Measurements from ENCODE around the gene SPATA46.

The SPATA46 gene

GRCh38 chr1:162335126-162335525, 41.5 kb downstream of the SPATA46 start:
- Histone ChIP-seq H3K27me3 (no peaks in the 10 kb centered on the region), H3K4me1 (peaks cover 0 to 4% (median 0%) of the 10 kb centered on the region in 4 donors), H3K36me3 (no peaks in the 10 kb centered on the region), H3K27ac (no peak overlapping the region), H3K4me3 (no peak overlapping the region), H3K9me3 (no peaks in the 10 kb centered on the region)
- no peak for TF ChIP-seq CTCF (IDR thresholded peaks at IDR 0.05)
- intact Hi-C loops (cut with DNase I; ENCODE audit: low total_unique reads) = no loop called here
- DNase-seq = no peak

GRCh38 chr1:162333991-162334390, 42.7 kb downstream of the SPATA46 start:
- no peaks in the 10 kb centered on the region for H3K9me3 ChIP-seq
- H3K36me3 ChIP-seq = no peaks in the 10 kb centered on the region
- no peaks in the 10 kb centered on the region for H3K27me3 ChIP-seq
- no peak for DNase-seq
- H3K4me1 ChIP-seq = peaks cover 0 to 11% (median 0%) of the 10 kb centered on the region in 4 donors
- no peak overlapping the region for H3K4me3 ChIP-seq
- H3K27ac ChIP-seq = no peak overlapping the region
- intact Hi-C loops (cut with DNase I; ENCODE audit: low total_unique reads) = no loop called here
- TF ChIP-seq CTCF (IDR thresholded peaks at IDR 0.05) = no peak

- no peaks in the 10 kb centered on the region for H3K9me3 ChIP-seq
- intact Hi-C loops (cut with DNase I; ENCODE audit: low total_unique reads) = no loop called here
- no peak for DNase-seq
- H3K4me3 ChIP-seq = no peak overlapping the region
- no peaks in the 10 kb centered on the region for H3K27me3 ChIP-seq
- H3K4me1 ChIP-seq = peaks cover 0 to 11% (median 0%) of the 10 kb centered on the region in 4 donors
- no peaks in the 10 kb centered on the region for H3K36me3 ChIP-seq
- no peak for TF ChIP-seq CTCF (IDR thresholded peaks at IDR 0.05)
- H3K27ac ChIP-seq = no peak overlapping the region
Measured at GRCh38 chr1:162329826-162330225, 46.8 kb downstream of the SPATA46 start.

GRCh38 chr1:162328512-162328911, 48.1 kb downstream of the SPATA46 start:
- Histone ChIP-seq H3K9me3 (no peaks in the 10 kb centered on the region), H3K27me3 (no peaks in the 10 kb centered on the region), H3K36me3 (no peaks in the 10 kb centered on the region), H3K4me1 (peaks cover 0 to 11% (median 0%) of the 10 kb centered on the region in 4 donors), H3K4me3 (no peak overlapping the region), H3K27ac (no peak overlapping the region)
- DNase-seq = no peak
- intact Hi-C loops (cut with DNase I; ENCODE audit: low total_unique reads) = no loop called here
- TF ChIP-seq CTCF (IDR thresholded peaks at IDR 0.05) = no peak

GRCh38 chr1:162327788-162328165, 48.9 kb downstream of the SPATA46 start:
- intact Hi-C loops (cut with DNase I; ENCODE audit: low total_unique reads) = no loop called here
- TF ChIP-seq CTCF (IDR thresholded peaks at IDR 0.05) = no peak
- no peaks in the 10 kb centered on the region for H3K27me3 ChIP-seq
- no peak overlapping the region for H3K27ac ChIP-seq
- H3K4me1 ChIP-seq = peaks cover 0 to 11% (median 0%) of the 10 kb centered on the region in 4 donors
- no peaks in the 10 kb centered on the region for H3K36me3 ChIP-seq
- no peak for DNase-seq
- H3K9me3 ChIP-seq = no peaks in the 10 kb centered on the region
- H3K4me3 ChIP-seq = no peak overlapping the region

- Histone ChIP-seq H3K27ac (no peak overlapping the region), H3K27me3 (no peaks in the 10 kb centered on the region), H3K36me3 (no peaks in the 10 kb centered on the region), H3K4me3 (no peak overlapping the region), H3K4me1 (peaks cover 0 to 11% (median 0%) of the 10 kb centered on the region in 4 donors), H3K9me3 (no peaks in the 10 kb centered on the region)
- intact Hi-C loops (cut with DNase I; ENCODE audit: low total_unique reads) = no loop called here
- no peak for TF ChIP-seq CTCF (IDR thresholded peaks at IDR 0.05)
- no peak for DNase-seq
Measured at GRCh38 chr1:162327144-162327787, 49.4 kb downstream of the SPATA46 start.

Measured in tibial artery (tissue), 4 donors.